Activated naive CD4-positive, alpha-beta T cell treated with anti-CD3 and anti-CD28 coated beads, Interleukin-2, amount 50 U/mL, for 16 hours (primary cell): ENCODE measurements around the gene ALPL.

Experiments used
- DNase-seq: peaks from one replicate; pipeline ENCODE4 v3.0.0-alpha.2; 2020

The ALPL gene

GRCh38 chr1:21604208-21604957 is 95.2 kb downstream of the ALPL start:
- no peak for DNase-seq

- no peak for DNase-seq
Observed at GRCh38 chr1:21605012-21605715, 95.9 kb downstream of the ALPL start.

GRCh38 chr1:21605964-21606705 is 96.9 kb downstream of the ALPL start:
- no peak for DNase-seq

GRCh38 chr1:21607549-21608529 is 98.6 kb downstream of the ALPL start:
- peak; percentile 39 for DNase-seq

- no peak for DNase-seq
Observed at GRCh38 chr1:21608798-21609197, 99.6 kb downstream of the ALPL start.

- DNase-seq: no peak
Observed at GRCh38 chr1:21610027-21610426, 100.8 kb downstream of the ALPL start.

GRCh38 chr1:21610989-21611785 is 102.0 kb downstream of the ALPL start:
- no peak for DNase-seq

GRCh38 chr1:21612057-21612456 is 102.8 kb downstream of the ALPL start:
- DNase-seq: no peak

- no peak for DNase-seq
Observed at GRCh38 chr1:21613072-21613867, 104.0 kb downstream of the ALPL start.

GRCh38 chr1:21614419-21615115 is 105.3 kb downstream of the ALPL start:
- DNase-seq: no peak

GRCh38 chr1:21616372-21616771 is 107.1 kb downstream of the ALPL start:
- no peak for DNase-seq

- DNase-seq: no peak
Observed at GRCh38 chr1:21617126-21617738, 108.0 kb downstream of the ALPL start.

GRCh38 chr1:21618059-21618458 is 108.8 kb downstream of the ALPL start:
- DNase-seq: no peak

- DNase-seq: no peak
Observed at GRCh38 chr1:21618561-21619374, 109.5 kb downstream of the ALPL start.

- no peak for DNase-seq
Observed at GRCh38 chr1:21619375-21619947, 110.2 kb downstream of the ALPL start.

GRCh38 chr1:21620011-21620410 is 110.8 kb downstream of the ALPL start:
- no peak for DNase-seq

- no peak for DNase-seq
Observed at GRCh38 chr1:21620496-21620895, 111.3 kb downstream of the ALPL start.

- DNase-seq: no peak
Observed at GRCh38 chr1:21621051-21621450, 111.8 kb downstream of the ALPL start.
